Measurements from ENCODE around the gene SLC18A2. TPM values are rescaled to one million over a fixed set of nuclear protein-coding genes. Genes with fewer than 3 reads are reported as not detected.

The SLC18A2 gene
- total RNA-seq, 1 experiment from 2014 or later = 4.0 TPM

DNA sequence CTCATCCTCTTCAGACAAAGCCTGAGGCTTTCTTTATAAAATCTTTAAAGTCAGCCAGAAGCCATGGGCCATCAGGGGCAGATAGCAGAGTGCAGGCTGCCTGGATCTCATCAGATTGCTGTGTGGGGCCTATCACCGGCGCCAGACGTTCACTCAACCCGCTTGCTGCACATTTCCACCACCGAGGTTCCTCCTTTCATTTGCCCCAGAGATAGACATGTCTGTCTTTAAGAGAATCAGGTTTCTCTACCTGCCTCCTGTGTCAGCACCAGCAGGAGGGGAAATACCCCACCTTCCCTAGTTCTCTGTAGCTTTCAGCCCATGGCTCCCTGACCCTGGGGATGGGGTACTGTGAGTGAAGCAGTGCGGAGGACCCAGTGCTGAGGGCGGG, 22.0 kb downstream of the SLC18A2 start:
- H2BK120ac ChIP-seq (ENCODE audit: low read depth, low read length, poor library complexity, severe bottlenecking) = no peak overlapping the region

More for the DNA sequence above, 22.0 kb downstream of the SLC18A2 start:
- H3K4me3 Mint-ChIP-seq = no peak overlapping the region; a peak in 1 of 5 replicates
- H3K9me3 Mint-ChIP-seq = no peaks in the 10 kb centered on the region
- H3K27me3 Mint-ChIP-seq (ENCODE audit: low read depth) = no peaks in the 10 kb centered on the region; the same call in 1 of the 2 replicates
- Histone ChIP-seq H2BK20ac (ENCODE audit: low read depth, low read length, poor library complexity, severe bottlenecking) (no peak overlapping the region), H3K4me2 (ENCODE audit: insufficient read depth, insufficient read length, low read length) (no peak overlapping the region), H2BK15ac (ENCODE audit: low read depth, low read length) (no peak overlapping the region), H3K4me1 (ENCODE audit: insufficient read depth, low read length) (peaks cover 7% of the 10 kb centered on the region; the same call in 1 of the 2 replicates), H4K91ac (ENCODE audit: insufficient read length, low read depth, low read length) (no peak overlapping the region), H3T11ph (ENCODE audit: low read length) (no peak overlapping the region), H4K8ac (replicated peaks; ENCODE audit: insufficient read length, low read depth, low read length) (no peak overlapping the region), H4K20me1 (ENCODE audit: control insufficient read depth, insufficient read depth, insufficient read length) (no peaks in the 10 kb centered on the region), H2AFZ (ENCODE audit: low read length) (no peak overlapping the region), H3K9me3 (ENCODE audit: control insufficient read depth, low read depth, low read length) (no peaks in the 10 kb centered on the region), H3K27me3 (ENCODE audit: insufficient read depth, low read length) (no peaks in the 10 kb centered on the region), H3K9ac (ENCODE audit: extremely low read depth, insufficient read length, low read length) (no peak overlapping the region), H3K27ac (ENCODE audit: insufficient read length, low read depth, low read length) (no peak overlapping the region), H3K79me1 (ENCODE audit: insufficient read depth, low read depth, low read length, poor library complexity, severe bottlenecking) (no peaks in the 10 kb centered on the region), H3K14ac (ENCODE audit: insufficient read depth, low read length) (no peak overlapping the region), H3K18ac (ENCODE audit: insufficient read length, low read depth, low read length) (no peak overlapping the region), H2BK5ac (ENCODE audit: insufficient read length, low read length) (no peak overlapping the region), H3K79me2 (ENCODE audit: insufficient read depth, low read length) (no peaks in the 10 kb centered on the region), H3K56ac (ENCODE audit: insufficient read length, low read depth, low read length) (no peak overlapping the region), H3K4ac (ENCODE audit: low read depth, low read length) (no peak overlapping the region), H4K5ac (ENCODE audit: insufficient read length, low read depth, low read length) (no peak overlapping the region), H3K23me2 (ENCODE audit: insufficient read length, low read depth, low read length, poor library complexity, severe bottlenecking) (no peaks in the 10 kb centered on the region), H2AK5ac (ENCODE audit: insufficient read length, low read length) (no peak overlapping the region), H3K23ac (ENCODE audit: insufficient read length, low read depth, low read length) (no peak overlapping the region), H2BK12ac (ENCODE audit: insufficient read length, low read depth, low read length) (no peak overlapping the region)
- H3K27ac Mint-ChIP-seq = no peak overlapping the region
- TF ChIP-seq, protein P1, sequence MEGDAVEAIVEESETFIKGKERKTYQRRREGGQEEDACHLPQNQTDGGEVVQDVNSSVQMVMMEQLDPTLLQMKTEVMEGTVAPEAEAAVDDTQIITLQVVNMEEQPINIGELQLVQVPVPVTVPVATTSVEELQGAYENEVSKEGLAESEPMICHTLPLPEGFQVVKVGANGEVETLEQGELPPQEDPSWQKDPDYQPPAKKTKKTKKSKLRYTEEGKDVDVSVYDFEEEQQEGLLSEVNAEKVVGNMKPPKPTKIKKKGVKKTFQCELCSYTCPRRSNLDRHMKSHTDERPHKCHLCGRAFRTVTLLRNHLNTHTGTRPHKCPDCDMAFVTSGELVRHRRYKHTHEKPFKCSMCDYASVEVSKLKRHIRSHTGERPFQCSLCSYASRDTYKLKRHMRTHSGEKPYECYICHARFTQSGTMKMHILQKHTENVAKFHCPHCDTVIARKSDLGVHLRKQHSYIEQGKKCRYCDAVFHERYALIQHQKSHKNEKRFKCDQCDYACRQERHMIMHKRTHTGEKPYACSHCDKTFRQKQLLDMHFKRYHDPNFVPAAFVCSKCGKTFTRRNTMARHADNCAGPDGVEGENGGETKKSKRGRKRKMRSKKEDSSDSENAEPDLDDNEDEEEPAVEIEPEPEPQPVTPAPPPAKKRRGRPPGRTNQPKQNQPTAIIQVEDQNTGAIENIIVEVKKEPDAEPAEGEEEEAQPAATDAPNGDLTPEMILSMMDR (conservative IDR thresholded peaks at IDR 0.05) = no peak
- peaks cover 11 to 14% of the 10 kb centered on the region in 2 experiments for H3K4me1 Mint-ChIP-seq
- no CpG with 5 or more reads among the region's 7 CpGs for WGBS (ENCODE audit: extremely low coverage, insufficient read length, low lambda C conversion rate)
- no peak for DNase-seq
- H3K36me3 Mint-ChIP-seq (ENCODE audit: insufficient read depth in 1 of 3, low read depth in 3 of 3) = no peaks in the 10 kb centered on the region; a peak in 2 of 7 replicates

Data from H9 (cell line).